Ectodermal cell (in vitro differentiated cells): ENCODE measurements around the gene IFNA8.

ENCODE experiments used
- H3K27ac ChIP-seq: 2 replicates; pipeline ENCODE4 v1.7.0; 2013; ENCODE audit warnings: mild to moderate bottlenecking, low read depth, low read length; ENCODE audit not compliant: insufficient read depth, poor library complexity, severe bottlenecking
- H3K27me3 ChIP-seq: 2 replicates; pipeline ENCODE4 v1.7.0; 2013; ENCODE audit warnings: mild to moderate bottlenecking, low read length; ENCODE audit not compliant: insufficient read depth, control insufficient read depth, poor library complexity, severe bottlenecking
- H3K36me3 ChIP-seq: one replicate; pipeline ENCODE4 v1.7.0; 2013; ENCODE audit warnings: low read length; ENCODE audit not compliant: control insufficient read depth, insufficient read depth
- H3K4me1 ChIP-seq: one replicate; pipeline ENCODE4 v1.7.0; 2013; ENCODE audit warnings: low read length; ENCODE audit not compliant: control insufficient read depth, insufficient read depth
- H3K4me3 ChIP-seq: 2 replicates; pipeline ENCODE4 v1.7.0; 2013; ENCODE audit warnings: low read depth, low read length, control low read depth; ENCODE audit not compliant: insufficient read depth
- H3K9me3 ChIP-seq: 2 replicates; pipeline ENCODE4 v1.7.0; 2013; ENCODE audit warnings: mild to moderate bottlenecking, low read length, moderate library complexity; ENCODE audit not compliant: control insufficient read depth
- WGBS, 2 experiments: methylation state at CpG; one replicate each; pipeline ENCODE4 v1.1.7; 2013; ENCODE audit warnings: missing lambda C conversion rate in 2 of 2; 5-methylcytosine and 5-hydroxymethylcytosine counted together

The IFNA8 gene

DNA sequence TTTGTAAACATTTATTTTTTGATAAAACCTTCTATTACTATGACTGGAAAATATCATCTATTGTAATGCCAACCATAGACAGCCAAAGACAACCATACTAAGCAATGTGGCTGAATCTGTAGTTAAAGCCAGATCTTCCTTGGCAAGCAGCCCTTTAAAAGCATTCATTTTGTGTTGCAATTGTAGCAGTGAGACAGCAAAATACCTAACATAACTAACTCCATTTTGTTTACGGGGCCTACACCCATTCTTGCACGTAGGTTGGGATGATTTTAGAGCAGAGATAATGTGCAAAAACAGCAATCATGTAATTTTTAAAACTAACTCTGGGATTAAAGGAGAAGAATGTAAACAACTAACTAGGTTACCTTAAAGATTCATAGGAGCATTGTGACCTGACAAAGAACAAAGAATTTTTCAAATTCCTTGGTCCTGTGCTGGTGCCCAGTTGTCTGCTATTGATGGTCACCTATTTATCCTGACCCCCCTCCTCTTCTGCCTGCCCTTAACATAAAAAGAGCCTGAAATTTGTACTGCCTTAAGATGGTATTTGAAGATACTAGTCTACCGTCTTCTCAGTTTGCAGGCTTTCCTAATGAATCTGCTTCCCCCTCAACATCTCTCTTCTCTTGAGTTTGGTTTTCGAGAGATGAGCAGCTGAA lies 41.9 kb downstream of the IFNA8 start:
- H3K27me3 ChIP-seq, result no peaks in the 10 kb centered on the region
- no peaks in the 10 kb centered on the region for H3K4me1 ChIP-seq
- H3K4me3 ChIP-seq, result no peak overlapping the region
- 79 to 94% methylated on average over 3 to 4 of the region's 4 CpGs for WGBS, 2 experiments
- H3K36me3 ChIP-seq, result no peaks in the 10 kb centered on the region
- no peaks in the 10 kb centered on the region for H3K9me3 ChIP-seq
- H3K27ac ChIP-seq, result no peak overlapping the region

GRCh38 chr9:21452681-21453080 lies 43.8 kb downstream of the IFNA8 start:
- Histone ChIP-seq H3K36me3 (no peaks in the 10 kb centered on the region), H3K4me3 (no peak overlapping the region), H3K27ac (no peak overlapping the region), H3K4me1 (no peaks in the 10 kb centered on the region), H3K9me3 (no peaks in the 10 kb centered on the region), H3K27me3 (no peaks in the 10 kb centered on the region)
- WGBS, 2 experiments, result 89 to 94% methylated on average over 4 of the region's 4 CpGs

DNA sequence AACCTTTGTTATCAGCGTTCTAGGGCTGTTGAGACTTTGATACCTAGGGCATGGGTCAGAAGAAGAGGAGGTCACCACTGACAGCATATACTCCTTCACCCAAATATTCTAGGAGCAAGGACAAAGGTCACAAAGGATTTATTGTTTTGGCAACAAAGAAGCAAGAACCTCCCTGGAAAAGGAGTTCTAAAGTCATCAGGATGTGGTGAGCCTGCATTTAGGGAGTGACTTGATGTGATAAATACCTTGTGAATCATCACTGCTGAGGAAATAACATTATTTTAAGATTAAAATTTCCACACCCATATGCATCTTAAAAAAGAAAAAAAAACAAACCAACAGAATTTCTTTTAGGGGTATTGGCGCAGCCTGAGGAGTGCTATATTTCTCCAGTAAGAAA lies 45.2 kb downstream of the IFNA8 start:
- H3K27ac ChIP-seq, result no peak overlapping the region

GRCh38 chr9:21455320-21455719 lies 46.4 kb downstream of the IFNA8 start:
- Histone ChIP-seq H3K36me3 (no peaks in the 10 kb centered on the region), H3K27ac (no peak overlapping the region), H3K27me3 (no peaks in the 10 kb centered on the region), H3K4me3 (no peak overlapping the region), H3K9me3 (no peaks in the 10 kb centered on the region), H3K4me1 (no peaks in the 10 kb centered on the region)

More for the DNA sequence above, 45.2 kb downstream of the IFNA8 start:
- Histone ChIP-seq H3K4me3 (no peak overlapping the region), H3K36me3 (no peaks in the 10 kb centered on the region), H3K27me3 (no peaks in the 10 kb centered on the region), H3K9me3 (no peaks in the 10 kb centered on the region), H3K4me1 (no peaks in the 10 kb centered on the region)
- WGBS, 2 experiments, result 92 to 100% methylated on average over 1 to 2 of the region's 2 CpGs
